ENCODE results near the gene MMP14.

Gene MMP14

DNA sequence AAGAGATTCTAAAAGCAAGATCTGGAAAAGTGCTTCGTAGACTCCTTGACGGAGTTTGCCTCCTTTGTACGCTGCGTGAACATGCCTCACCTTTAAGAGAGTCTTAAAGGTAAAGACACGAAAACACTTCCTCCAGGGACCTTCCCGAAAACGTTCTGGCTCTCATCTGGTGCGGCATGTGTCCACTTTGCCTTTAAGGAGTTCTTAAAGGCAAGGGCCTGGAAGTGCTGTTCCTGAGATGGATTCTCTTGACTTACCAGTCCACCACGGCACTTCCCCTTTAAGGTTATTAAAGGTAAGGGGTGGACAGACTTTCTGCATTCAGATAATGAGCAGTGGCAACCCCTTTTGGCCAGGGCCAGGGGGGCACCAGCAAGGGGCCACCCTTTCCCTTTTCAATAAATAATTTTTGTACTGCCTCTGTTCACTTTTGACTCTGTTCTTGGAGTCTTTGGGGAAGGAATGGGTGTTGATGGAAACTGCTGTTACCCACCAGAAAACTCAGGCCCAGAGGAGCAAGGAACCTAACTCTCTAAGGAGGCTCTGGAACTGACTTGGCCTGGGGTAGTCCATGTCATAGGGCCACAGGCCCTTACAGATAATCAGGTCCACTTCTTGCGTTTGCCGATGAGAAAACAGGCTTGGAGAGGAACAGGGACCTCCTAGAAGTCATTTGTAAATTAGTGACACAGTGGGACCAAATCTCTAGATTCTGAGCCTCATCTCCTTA is 51.0 kb downstream of the MMP14 start:
- DNase-seq (ENCODE audit: low read depth), result peak; percentile 96
- peak overlapping the region; percentile 76 for H3K4me3 ChIP-seq (ENCODE audit: low read depth, low read length)
- TF ChIP-seq, protein P1, sequence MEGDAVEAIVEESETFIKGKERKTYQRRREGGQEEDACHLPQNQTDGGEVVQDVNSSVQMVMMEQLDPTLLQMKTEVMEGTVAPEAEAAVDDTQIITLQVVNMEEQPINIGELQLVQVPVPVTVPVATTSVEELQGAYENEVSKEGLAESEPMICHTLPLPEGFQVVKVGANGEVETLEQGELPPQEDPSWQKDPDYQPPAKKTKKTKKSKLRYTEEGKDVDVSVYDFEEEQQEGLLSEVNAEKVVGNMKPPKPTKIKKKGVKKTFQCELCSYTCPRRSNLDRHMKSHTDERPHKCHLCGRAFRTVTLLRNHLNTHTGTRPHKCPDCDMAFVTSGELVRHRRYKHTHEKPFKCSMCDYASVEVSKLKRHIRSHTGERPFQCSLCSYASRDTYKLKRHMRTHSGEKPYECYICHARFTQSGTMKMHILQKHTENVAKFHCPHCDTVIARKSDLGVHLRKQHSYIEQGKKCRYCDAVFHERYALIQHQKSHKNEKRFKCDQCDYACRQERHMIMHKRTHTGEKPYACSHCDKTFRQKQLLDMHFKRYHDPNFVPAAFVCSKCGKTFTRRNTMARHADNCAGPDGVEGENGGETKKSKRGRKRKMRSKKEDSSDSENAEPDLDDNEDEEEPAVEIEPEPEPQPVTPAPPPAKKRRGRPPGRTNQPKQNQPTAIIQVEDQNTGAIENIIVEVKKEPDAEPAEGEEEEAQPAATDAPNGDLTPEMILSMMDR (IDR thresholded peaks at IDR 0.05; ENCODE audit: insufficient read depth, low read depth, low read length, missing control alignments), result no peak

DNA sequence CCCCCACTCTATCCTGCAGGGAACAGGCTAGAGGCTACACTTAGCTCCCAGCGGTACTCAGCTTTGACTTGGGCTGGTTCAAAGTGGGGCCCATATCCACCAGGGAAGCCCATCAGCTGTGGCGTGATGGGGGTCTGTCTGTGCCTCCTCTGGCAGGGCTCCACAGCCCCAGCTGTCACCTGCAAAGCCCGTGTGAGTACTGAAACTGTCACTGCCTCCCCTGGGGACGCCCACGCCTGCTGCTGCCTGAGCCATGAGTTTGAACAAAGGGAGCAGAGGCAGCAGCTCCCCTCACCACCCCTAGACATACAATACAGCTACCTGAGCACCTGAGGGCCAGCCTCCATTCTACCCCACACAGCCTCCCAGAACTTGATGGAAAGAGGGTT is 51.6 kb downstream of the MMP14 start:
- H3K4me3 ChIP-seq (ENCODE audit: low read depth, low read length), result peak overlapping the region; percentile 76
- TF ChIP-seq, protein P1 (IDR thresholded peaks at IDR 0.05; ENCODE audit: insufficient read depth, low read depth, low read length, missing control alignments), result no peak
- DNase-seq (ENCODE audit: low read depth), result peak; percentile 87

DNA sequence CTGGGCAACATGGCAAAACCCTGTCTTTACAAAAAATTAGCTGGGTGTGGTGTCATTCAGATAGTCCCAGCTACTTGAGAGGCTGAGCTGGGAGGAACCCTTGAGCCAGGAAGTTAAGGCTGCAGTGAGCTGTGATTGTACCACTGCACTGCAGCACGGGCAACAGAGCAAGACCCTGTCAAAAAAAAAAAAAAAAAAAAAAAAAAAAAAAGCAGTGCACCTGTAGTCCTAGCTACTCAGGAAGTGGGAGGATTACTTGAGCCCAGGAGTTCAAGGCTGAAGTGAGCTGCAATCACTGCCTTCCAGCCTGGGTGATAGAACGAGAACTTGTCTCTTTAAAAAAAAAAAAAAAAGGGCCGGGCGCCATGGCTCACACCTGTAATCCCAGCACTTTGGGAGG is 52.3 kb downstream of the MMP14 start:
- H3K4me3 ChIP-seq (ENCODE audit: low read depth, low read length), result peak overlapping the region; percentile 76
- peak; percentile 86 for DNase-seq (ENCODE audit: low read depth)
- TF ChIP-seq, protein P1 (IDR thresholded peaks at IDR 0.05; ENCODE audit: insufficient read depth, low read depth, low read length, missing control alignments), result no peak

DNA sequence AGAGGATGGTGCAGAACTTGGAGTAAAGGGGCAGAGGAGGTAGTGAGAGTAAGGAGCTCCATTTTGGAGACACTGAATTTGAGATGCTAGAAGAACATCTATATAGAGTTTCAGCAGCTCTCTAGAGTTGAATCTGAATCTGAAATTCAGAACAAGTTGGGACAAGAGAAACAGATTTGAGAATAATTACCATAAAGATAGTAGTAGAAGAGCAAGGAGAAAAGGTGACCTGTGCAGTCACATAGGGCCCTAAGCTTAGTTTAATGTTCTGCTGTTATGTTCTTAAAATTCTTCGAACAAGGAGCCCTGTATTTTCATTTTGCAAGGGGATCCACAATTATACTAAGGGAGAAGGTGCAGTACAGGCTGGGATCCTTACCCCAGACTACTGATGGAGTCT is 54.0 kb downstream of the MMP14 start:
- TF ChIP-seq, protein P1 (IDR thresholded peaks at IDR 0.05; ENCODE audit: insufficient read depth, low read depth, low read length, missing control alignments), result no peak
- no peak overlapping the region for H3K4me3 ChIP-seq (ENCODE audit: low read depth, low read length)
- no peak for DNase-seq (ENCODE audit: low read depth)

DNA sequence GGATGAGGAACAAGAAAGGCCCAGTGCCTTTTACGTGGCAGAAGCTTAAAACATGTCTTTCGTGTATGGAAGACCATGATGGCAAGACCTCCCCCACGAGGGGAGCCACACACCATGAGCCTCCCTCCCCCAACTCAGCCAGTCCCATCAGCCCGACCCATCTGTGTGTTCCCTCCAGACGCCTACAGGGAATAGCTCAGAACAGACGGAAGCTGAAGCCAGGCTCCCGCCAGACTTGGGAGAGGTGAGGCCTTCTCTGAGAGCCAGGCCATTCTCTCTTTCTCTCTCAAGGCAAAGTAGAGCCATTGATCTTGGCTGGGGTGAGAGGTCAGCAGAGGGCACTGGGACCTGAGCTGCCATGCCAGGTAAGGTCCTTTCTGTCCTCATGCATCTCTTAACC is 56.1 kb downstream of the MMP14 start:
- TF ChIP-seq, protein P1 (IDR thresholded peaks at IDR 0.05; ENCODE audit: insufficient read depth, low read depth, low read length, missing control alignments), result no peak

DNA sequence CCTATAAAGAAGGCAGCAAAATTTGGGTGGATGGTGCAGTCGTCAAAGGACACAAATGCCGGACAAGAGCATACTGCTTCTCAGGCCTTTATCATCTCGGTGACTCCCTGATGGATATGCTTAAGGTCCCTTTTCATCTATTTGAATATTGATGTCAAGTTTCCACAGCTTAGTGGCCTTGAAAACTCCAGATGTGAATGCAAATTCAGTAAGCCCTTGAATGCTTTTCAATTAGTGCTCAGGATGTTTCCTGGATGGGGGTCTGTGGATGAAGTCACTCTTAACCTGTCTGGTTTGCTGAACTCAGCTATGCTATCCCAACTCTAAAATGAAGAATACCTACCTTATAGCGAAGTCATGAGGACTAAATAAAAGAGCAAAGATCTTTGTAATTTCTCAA is 57.3 kb downstream of the MMP14 start:
- TF ChIP-seq, protein P1 (IDR thresholded peaks at IDR 0.05; ENCODE audit: insufficient read depth, low read depth, low read length, missing control alignments), result no peak
- no peak overlapping the region for H3K4me3 ChIP-seq (ENCODE audit: low read depth, low read length)
- no peak for DNase-seq (ENCODE audit: low read depth)

More for the DNA sequence above, 56.1 kb downstream of the MMP14 start:
- H3K4me3 ChIP-seq (ENCODE audit: low read depth, low read length), result no peak overlapping the region
- DNase-seq (ENCODE audit: low read depth), result no peak

DNA sequence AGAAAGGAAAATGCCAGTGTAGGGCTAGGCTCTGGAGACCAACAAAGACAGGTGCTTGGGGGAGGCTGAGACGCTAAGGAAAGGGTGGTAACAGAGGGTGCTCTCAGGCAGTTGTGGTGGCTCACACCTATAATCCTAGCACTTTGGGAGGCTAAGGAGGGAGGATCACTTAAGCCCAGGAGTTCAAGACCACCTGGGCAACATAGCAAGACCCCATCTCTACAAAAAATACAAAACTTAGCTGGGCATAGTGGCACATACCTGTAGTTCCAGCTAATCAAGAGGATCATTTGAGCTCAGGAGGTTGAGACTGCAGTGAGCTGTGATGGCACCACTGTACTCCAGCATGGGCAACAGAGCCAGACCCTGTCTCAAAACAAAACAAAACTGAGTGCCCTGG is 59.0 kb downstream of the MMP14 start:
- no peak overlapping the region for H3K4me3 ChIP-seq (ENCODE audit: low read depth, low read length)
- no peak for DNase-seq (ENCODE audit: low read depth)
- TF ChIP-seq, protein P1 (IDR thresholded peaks at IDR 0.05; ENCODE audit: insufficient read depth, low read depth, low read length, missing control alignments), result no peak
